Stomach (tissue), 9 donors: ENCODE data around the gene MBNL2. TPM values are rescaled to one million over a fixed set of nuclear protein-coding genes. Genes with fewer than 3 reads are reported as not detected.

Experiments
- DNase-seq, 2 donors: peaks; one replicate each; pipeline versions ENCODE4 v3.0.0 to v3.0.0-alpha.2; 2013 to 2019
- H3K27ac ChIP-seq, 5 donors: fragments of 200-600 bp in 4 of 5; sonication (generic) in 4 of 5; one replicate each; pipeline ENCODE4 v1.5.1; 2013 to 2019; ENCODE audit warnings: mild to moderate bottlenecking in 1 of 5, moderate library complexity in 1 of 5
- H3K27me3 ChIP-seq, 3 donors: fragments of 200-600 bp; sonication (generic); one replicate each; pipeline ENCODE4 v1.5.1; 2017 to 2019; ENCODE audit warnings: mixed run types in 1 of 3
- H3K36me3 ChIP-seq, 4 donors: fragments of 200-600 bp; sonication (generic); 1 replicate in 3 of 4; 2 replicates in 1 of 4; pipeline ENCODE4 v1.5.1; 2016 to 2019
- H3K4me1 ChIP-seq, 4 donors: fragments of 200-600 bp; sonication (generic); one replicate each; pipeline ENCODE4 v1.5.1; 2016 to 2019
- H3K4me3 ChIP-seq, 4 donors: fragments of 200-600 bp; sonication (generic) in 3 of 4; one replicate each; pipeline ENCODE4 v1.5.1; 2016 to 2019; ENCODE audit warnings: mild to moderate bottlenecking in 1 of 4
- H3K9me3 ChIP-seq, 4 donors: fragments of 200-600 bp; sonication (generic); one replicate each; pipeline ENCODE4 v1.5.1; 2016 to 2019
- CTCF ChIP-seq, 7 experiments: fragments of 450-650 bp in 4 of 7; fragments of 200-600 bp in 3 of 7; sonication (generic) in 3 of 7; IDR thresholded peaks; one replicate each; pipeline ENCODE4 v1.5.1; 2016 to 2019; ENCODE audit warnings: antibody characterized with exemption in 7 of 7, control low read depth in 2 of 7, mild to moderate bottlenecking in 1 of 7
- EP300 ChIP-seq: sonication (generic); formaldehyde crosslinking; IDR thresholded peaks from one replicate; pipeline ENCODE4 v1.6.1; 2017; ENCODE audit warnings: antibody characterized with exemption
- POLR2A ChIP-seq, 4 donors: fragments of 450-650 bp; IDR thresholded peaks; one replicate each; pipeline ENCODE4 v1.6.1; 2016; ENCODE audit warnings: antibody characterized with exemption in 4 of 4, control low read depth in 2 of 4, mild to moderate bottlenecking in 1 of 4, moderate library complexity in 1 of 4
- POLR2AphosphoS5 ChIP-seq, 3 donors: sonication (generic); formaldehyde crosslinking; IDR thresholded peaks; one replicate each; pipeline ENCODE4 v1.6.1; 2016; ENCODE audit warnings: antibody characterized with exemption in 3 of 3
- WGBS, 5 donors: extraction: QIAGEN DNeasy Blood & Tissue Kit in 3 of 5; methylation state at CpG; one replicate each; pipeline versions ENCODE4 v1.1.5 to v1.1.7; 2013 to 2018; 5-methylcytosine and 5-hydroxymethylcytosine counted together
- intact Hi-C: fragments of 100-400 bp; cut with DNase I; formaldehyde crosslinking; loops from one replicate; pipeline ENCODE4 v1.15.1; 2023; ENCODE audit warnings: low total_unique reads
- polyA plus RNA-seq, 3 donors: library from polyadenylated mRNA; stranded (reverse); fragments of 200-250 nt; gene quantifications; one replicate each; pipeline ENCODE4 v1.2.3, GENCODE V29; 2013
- total RNA-seq, 5 donors: library from RNA; depleted of rRNA; stranded (reverse); fragments of >200 nt; gene quantifications; one replicate each; pipeline versions ENCODE4 v1.1.0 to v1.2.3, GENCODE V29; 2014 to 2016
- donor health status: healthy with polysubstance abuse.
- donor health status: Bipolar disorder and iron deficiency.
- donor health status: healthy.

MBNL2 gene
- total and polyA plus RNA-seq, 8 donors, result 8.3 to 74.5 (median 25.6) TPM

GRCh38 chr13:97359181-97360057 lies 137.3 kb downstream of the MBNL2 start:
- Histone ChIP-seq H3K36me3 (peaks cover 0 to 49% (median 40%) of the 10 kb centered on the region in 4 donors), H3K9me3 (no peaks in the 10 kb centered on the region), H3K27me3 (no peaks in the 10 kb centered on the region), H3K4me3 (no peak overlapping the region), H3K27ac (peak overlapping the region in 2 of 5 donors; percentile 11 to 47), H3K4me1 (peaks cover 0 to 8% (median 3%) of the 10 kb centered on the region in 4 donors)
- intact Hi-C loops, result loop anchor here (5.0 kb wide), 1 partner anchor 247 kb away; no protein-coding TSS in a partner anchor
- TF ChIP-seq POLR2A (IDR thresholded peaks at IDR 0.05) (no peak), POLR2AphosphoS5 (IDR thresholded peaks at IDR 0.05) (peak; percentile 41 to 75 (median 47)), CTCF (IDR thresholded peaks at IDR 0.05) (peak in 5 of 7 experiments; percentile 65 to 84 (median 69)), EP300 (no peak)
- WGBS, 5 donors, result 30 to 39% (median 34%) methylated on average over 8 of the region's 8 CpGs
- peak; percentile 36 to 90 for DNase-seq

- DNase-seq, result no peak
- H3K27ac ChIP-seq, result no peak overlapping the region
- no peak for TF ChIP-seq POLR2AphosphoS5 (IDR thresholded peaks at IDR 0.05)
- TF ChIP-seq POLR2A (IDR thresholded peaks at IDR 0.05), result no peak
- no peak for TF ChIP-seq CTCF (IDR thresholded peaks at IDR 0.05)
- TF ChIP-seq EP300, result no peak
- WGBS, 5 donors, result 76 to 83% (median 80%) methylated on average over 4 of the region's 4 CpGs
- H3K27me3 ChIP-seq, result no peaks in the 10 kb centered on the region
- H3K4me1 ChIP-seq, result peaks cover 0 to 8% (median 3%) of the 10 kb centered on the region in 4 donors
- H3K9me3 ChIP-seq, result no peaks in the 10 kb centered on the region
- H3K36me3 ChIP-seq, result peaks cover 0 to 60% (median 52%) of the 10 kb centered on the region in 4 donors
- intact Hi-C loops, result loop anchor here (5.0 kb wide), 1 partner anchor 248 kb away; no protein-coding TSS in a partner anchor
- no peak overlapping the region for H3K4me3 ChIP-seq
These were observed 138.5 kb downstream of the MBNL2 start for GRCh38 chr13:97360610-97361009.

- no peak for DNase-seq
- H3K9me3 ChIP-seq, result no peaks in the 10 kb centered on the region
- WGBS, 5 donors, result 31 to 100% (median 88%) methylated on average over 1 of the region's 1 CpG
- peaks cover 0 to 25% (median 11%) of the 10 kb centered on the region in 4 donors for H3K4me1 ChIP-seq
- intact Hi-C loops, result loop anchor here (5.0 kb wide), 1 partner anchor 252 kb away; no protein-coding TSS in a partner anchor
- H3K4me3 ChIP-seq, result no peak overlapping the region
- peaks cover 0 to 68% (median 56%) of the 10 kb centered on the region in 4 donors for H3K36me3 ChIP-seq
- no peaks in the 10 kb centered on the region for H3K27me3 ChIP-seq
- no peak for TF ChIP-seq POLR2AphosphoS5 (IDR thresholded peaks at IDR 0.05)
- no peak for TF ChIP-seq EP300
- TF ChIP-seq POLR2A (IDR thresholded peaks at IDR 0.05), result no peak
- TF ChIP-seq CTCF (IDR thresholded peaks at IDR 0.05), result no peak
- no peak overlapping the region for H3K27ac ChIP-seq
These were observed 141.9 kb downstream of the MBNL2 start for GRCh38 chr13:97364031-97364430.

GRCh38 chr13:97364827-97365226 lies 142.7 kb downstream of the MBNL2 start:
- intact Hi-C loops, result loop anchor here (5.0 kb wide), 1 partner anchor 253 kb away; no protein-coding TSS in a partner anchor
- Histone ChIP-seq H3K27ac (no peak overlapping the region), H3K4me3 (no peak overlapping the region), H3K27me3 (no peaks in the 10 kb centered on the region), H3K4me1 (peaks cover 0 to 26% (median 12%) of the 10 kb centered on the region in 4 donors), H3K36me3 (peaks cover 0 to 68% (median 56%) of the 10 kb centered on the region in 4 donors), H3K9me3 (no peaks in the 10 kb centered on the region)
- 92 to 99% (median 92%) methylated on average over 4 of the region's 4 CpGs for WGBS, 5 donors
- DNase-seq, result no peak
- no peak for TF ChIP-seq EP300
- no peak for TF ChIP-seq POLR2A (IDR thresholded peaks at IDR 0.05)
- TF ChIP-seq POLR2AphosphoS5 (IDR thresholded peaks at IDR 0.05), result no peak
- TF ChIP-seq CTCF (IDR thresholded peaks at IDR 0.05), result no peak
